WERI-Rb-1 (cell line): Measurements from ENCODE around the gene GPR39.
A peak's percentile ranks its signal among the peaks of the same experiment; 100 is the strongest.

Experiments used
- DNase-seq: peaks from one replicate; pipeline ENCODE4 v3.0.0-alpha.2; 2020
- H3K27ac ChIP-seq: fragments of 250-450 bp; sonication (Bioruptor Pico); 2 replicates; pipeline ENCODE4 v1.5.1; 2020; ENCODE audit warnings: mild to moderate bottlenecking, moderate library complexity
- H3K27me3 ChIP-seq: fragments of 250-450 bp; sonication (Bioruptor Pico); 2 replicates; pipeline ENCODE4 v1.5.1; 2021; ENCODE audit warnings: mild to moderate bottlenecking, low read depth, moderate library complexity; ENCODE audit not compliant: insufficient read depth, severe bottlenecking
- H3K36me3 ChIP-seq: fragments of 250-450 bp; sonication (Bioruptor Pico); 2 replicates; pipeline ENCODE4 v1.5.1; 2020; ENCODE audit warnings: mild to moderate bottlenecking, moderate library complexity
- H3K4me3 ChIP-seq: 2 replicates; pipeline ENCODE4 v1.5.1; 2011; ENCODE audit warnings: low read depth, mild to moderate bottlenecking, control low read depth, low read length
- H3K9me3 ChIP-seq: fragments of 250-450 bp; sonication (Bioruptor Pico); 2 replicates; pipeline ENCODE4 v1.5.1; 2021; ENCODE audit warnings: mild to moderate bottlenecking, moderate library complexity; ENCODE audit not compliant: severe bottlenecking
- TF ChIP-seq, protein P1 (sequence below): IDR thresholded peaks from 2 replicates; pipeline ENCODE4 v1.5.1; 2011; ENCODE audit warnings: low read depth, mild to moderate bottlenecking, control low read depth, inconsistent platforms, low read length

Gene GPR39

DNA sequence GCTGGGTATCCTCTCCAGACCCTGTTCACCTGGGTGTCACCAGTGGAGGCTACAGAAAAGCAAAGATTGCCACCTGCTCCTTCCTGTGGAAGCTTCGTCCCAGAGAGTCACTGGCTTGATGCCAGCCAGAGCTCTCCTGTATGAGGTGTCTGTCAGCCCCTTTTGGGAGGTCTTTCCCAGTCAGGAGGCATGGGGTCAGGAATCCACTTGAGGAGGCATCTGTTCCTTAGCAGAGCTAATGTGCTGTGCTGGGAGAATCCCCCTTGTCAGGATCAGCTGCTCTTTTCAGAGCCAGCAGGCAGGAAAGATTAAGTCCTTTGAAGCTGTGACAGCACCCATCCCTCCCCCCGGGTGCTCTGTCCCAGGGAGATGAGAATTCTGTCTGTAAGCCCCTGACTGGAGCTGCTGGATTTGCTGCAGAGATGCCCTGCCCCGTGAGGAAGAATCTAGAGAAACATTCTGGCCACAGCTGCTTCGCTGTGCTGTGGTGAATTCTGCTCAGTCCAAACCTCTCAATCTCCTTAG is 121.8 kb downstream of the GPR39 start:
- H3K4me3 ChIP-seq, result no peak overlapping the region
- DNase-seq, result peak; percentile 88
- no peaks in the 10 kb centered on the region for H3K36me3 ChIP-seq
- TF ChIP-seq, protein P1, sequence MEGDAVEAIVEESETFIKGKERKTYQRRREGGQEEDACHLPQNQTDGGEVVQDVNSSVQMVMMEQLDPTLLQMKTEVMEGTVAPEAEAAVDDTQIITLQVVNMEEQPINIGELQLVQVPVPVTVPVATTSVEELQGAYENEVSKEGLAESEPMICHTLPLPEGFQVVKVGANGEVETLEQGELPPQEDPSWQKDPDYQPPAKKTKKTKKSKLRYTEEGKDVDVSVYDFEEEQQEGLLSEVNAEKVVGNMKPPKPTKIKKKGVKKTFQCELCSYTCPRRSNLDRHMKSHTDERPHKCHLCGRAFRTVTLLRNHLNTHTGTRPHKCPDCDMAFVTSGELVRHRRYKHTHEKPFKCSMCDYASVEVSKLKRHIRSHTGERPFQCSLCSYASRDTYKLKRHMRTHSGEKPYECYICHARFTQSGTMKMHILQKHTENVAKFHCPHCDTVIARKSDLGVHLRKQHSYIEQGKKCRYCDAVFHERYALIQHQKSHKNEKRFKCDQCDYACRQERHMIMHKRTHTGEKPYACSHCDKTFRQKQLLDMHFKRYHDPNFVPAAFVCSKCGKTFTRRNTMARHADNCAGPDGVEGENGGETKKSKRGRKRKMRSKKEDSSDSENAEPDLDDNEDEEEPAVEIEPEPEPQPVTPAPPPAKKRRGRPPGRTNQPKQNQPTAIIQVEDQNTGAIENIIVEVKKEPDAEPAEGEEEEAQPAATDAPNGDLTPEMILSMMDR, result no peak
- H3K9me3 ChIP-seq, result peaks cover 7% of the 10 kb centered on the region
- H3K27ac ChIP-seq, result peak overlapping the region; percentile 25; the same call in 1 of the 2 replicates
- H3K27me3 ChIP-seq, result no peaks in the 10 kb centered on the region

DNA sequence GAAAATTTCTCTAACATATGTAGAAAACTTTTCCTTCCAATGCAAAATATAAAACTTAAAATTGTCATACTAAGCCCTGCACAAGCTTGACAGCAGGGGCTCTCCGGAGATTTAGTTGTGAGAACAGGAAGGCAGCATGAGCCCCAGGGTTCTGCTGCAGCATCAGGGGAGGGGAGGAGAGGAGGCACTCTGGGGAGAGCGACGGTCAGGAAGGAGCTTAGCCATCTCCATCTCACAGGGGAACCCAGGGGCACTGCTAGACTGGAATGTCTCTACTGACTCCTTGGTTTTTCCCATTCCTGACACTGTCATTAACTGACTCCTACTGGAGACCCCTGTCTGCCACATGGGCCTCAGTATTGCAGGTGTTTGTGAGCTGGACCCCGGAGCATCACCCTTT is 123.6 kb downstream of the GPR39 start:
- Histone ChIP-seq H3K27me3 (no peaks in the 10 kb centered on the region), H3K4me3 (no peak overlapping the region), H3K27ac (no peak overlapping the region), H3K36me3 (no peaks in the 10 kb centered on the region), H3K9me3 (peaks cover 14% of the 10 kb centered on the region)
- TF ChIP-seq, protein P1, result no peak
- peak; percentile 17 for DNase-seq

DNA sequence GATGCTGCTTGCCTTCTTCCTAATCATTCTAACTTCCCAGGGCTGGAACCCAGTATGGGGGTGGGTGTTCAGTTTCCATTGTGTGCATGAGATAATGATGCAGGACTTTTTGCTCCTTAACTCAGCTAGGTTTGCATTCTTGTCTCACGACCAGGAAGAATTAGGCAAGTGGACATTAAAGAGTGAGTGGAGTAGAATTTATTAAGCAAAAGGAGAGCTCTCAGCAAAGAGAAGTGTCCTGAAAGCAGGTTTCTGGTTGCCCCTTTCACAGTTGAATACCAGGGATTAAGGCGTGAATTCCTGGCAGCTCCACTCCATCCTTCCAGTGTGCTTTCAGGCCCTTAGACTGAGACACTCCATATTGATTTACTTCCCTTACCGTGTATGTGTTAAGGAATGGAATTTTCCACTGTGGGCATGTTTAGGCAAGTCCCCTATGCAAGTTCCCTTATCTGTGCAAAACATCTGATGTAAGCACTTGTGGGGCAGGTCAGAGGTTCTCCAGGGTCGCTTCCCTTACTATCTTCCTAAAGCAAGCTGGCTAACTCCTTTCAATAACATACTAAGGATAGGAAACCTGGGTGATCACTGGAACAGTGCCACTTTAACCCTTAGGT is 126.5 kb downstream of the GPR39 start:
- Histone ChIP-seq H3K9me3 (peaks cover 14% of the 10 kb centered on the region), H3K27me3 (no peaks in the 10 kb centered on the region), H3K27ac (peak overlapping the region; percentile 33), H3K4me3 (no peak overlapping the region), H3K36me3 (no peaks in the 10 kb centered on the region)
- TF ChIP-seq, protein P1, result no peak
- no peak for DNase-seq

DNA sequence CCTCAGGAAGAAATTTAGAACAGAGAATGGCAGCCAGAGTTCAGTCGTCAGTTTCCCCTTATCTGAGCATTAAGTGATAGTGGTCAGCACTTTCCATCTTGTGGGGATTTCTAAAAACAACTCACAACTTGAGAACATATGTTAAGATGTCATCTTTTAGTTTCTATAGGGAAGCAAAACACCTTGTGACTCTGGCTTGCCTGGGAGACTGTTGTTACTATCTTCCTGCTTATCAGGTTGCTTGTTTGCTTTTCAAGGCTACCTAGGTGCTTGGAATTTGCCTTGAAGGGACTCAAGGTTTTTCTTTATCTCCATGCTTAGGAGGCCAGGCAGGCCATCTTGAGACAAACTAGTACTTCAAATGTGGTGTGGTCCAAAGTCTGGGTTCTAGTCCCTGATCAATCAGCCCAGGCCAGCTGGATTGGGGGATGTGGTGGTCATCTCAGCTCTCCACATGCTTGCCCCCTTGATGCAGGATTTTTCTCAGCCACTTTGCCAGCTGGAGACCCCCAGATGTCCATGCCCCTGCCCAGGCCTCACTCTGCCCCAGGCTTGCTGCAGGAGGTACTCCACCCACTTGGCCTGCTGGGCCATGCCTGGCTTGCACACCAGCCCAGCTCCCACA is 127.5 kb downstream of the GPR39 start:
- DNase-seq, result no peak
- H3K27ac ChIP-seq, result no peak overlapping the region
- H3K27me3 ChIP-seq, result no peaks in the 10 kb centered on the region
- no peaks in the 10 kb centered on the region for H3K36me3 ChIP-seq
- no peak overlapping the region for H3K4me3 ChIP-seq
- peaks cover 14% of the 10 kb centered on the region for H3K9me3 ChIP-seq
- TF ChIP-seq, protein P1, result no peak

DNA sequence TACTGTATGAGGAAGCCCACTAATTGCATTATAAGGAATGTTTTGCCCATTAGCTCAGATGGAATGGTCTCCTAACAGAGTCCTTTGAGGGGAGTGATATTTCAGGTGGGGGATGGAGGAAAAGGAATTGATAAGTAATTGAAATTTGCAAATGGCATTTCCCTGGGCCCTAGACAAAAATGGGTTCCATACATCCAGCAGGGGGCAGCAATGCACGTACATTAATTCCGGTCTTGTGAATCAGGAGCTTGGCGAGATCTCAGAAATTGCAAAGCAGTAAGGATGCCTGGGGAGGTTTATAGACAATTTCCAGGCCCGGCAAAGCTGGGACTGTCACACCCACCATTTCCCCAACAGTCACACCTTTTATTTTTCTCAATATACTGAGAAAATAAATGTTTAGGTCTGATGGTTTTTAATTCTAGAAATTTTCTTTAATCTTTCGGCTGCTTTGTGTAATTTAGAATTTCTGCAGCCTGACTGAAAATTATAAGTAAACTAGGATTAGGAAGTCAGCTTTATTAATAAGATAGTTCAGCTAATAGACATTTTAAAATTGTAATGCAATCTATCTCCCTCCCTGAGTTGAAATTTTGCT is 130.6 kb downstream of the GPR39 start:
- H3K36me3 ChIP-seq, result no peaks in the 10 kb centered on the region
- peak; percentile 73 for DNase-seq
- TF ChIP-seq, protein P1, result peak; percentile 63

More for the DNA sequence above, 130.6 kb downstream of the GPR39 start:
- no peak overlapping the region for H3K4me3 ChIP-seq
- H3K27ac ChIP-seq, result no peak overlapping the region
- peaks cover 17% of the 10 kb centered on the region for H3K9me3 ChIP-seq
- no peaks in the 10 kb centered on the region for H3K27me3 ChIP-seq
